Activated CD8-positive, alpha-beta memory T cell treated with anti-CD3 and anti-CD28 coated beads for 24 hours (primary cell): Measurements from ENCODE around the gene SEC63.
"Not testable (repeated sequence)": the region's sequence is repeated elsewhere in the genome, so short reads cannot be mapped to it uniquely, and the experiment has no call there.

Source experiments
- DNase-seq: peaks from one replicate; pipeline ENCODE4 v3.0.0-alpha.2; 2020

SEC63 gene

GRCh38 chr6:107917451-107918375 is 40.3 kb downstream of the SEC63 start:
- DNase-seq = no peak

GRCh38 chr6:107916961-107917360 is 41.0 kb downstream of the SEC63 start:
- DNase-seq = not testable (repeated sequence)

DNA sequence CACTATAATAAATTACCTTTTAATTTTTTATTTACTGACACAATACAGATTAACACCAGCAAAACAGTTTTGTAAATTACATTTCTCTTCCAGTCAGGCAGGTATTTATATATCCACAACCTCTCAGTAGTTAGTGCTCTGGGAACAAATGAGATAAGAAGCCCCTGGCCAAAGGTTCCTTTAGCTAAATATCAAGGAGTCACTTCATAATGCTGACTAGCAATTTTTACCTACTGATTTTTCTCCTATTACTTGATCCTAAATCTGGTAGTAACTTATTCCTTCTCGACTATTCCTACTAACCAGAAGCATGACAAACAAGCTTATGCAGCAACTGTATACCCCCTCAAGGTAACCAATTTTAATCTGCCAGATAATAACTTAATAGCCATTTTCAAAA is 46.3 kb downstream of the SEC63 start:
- no peak for DNase-seq

DNA sequence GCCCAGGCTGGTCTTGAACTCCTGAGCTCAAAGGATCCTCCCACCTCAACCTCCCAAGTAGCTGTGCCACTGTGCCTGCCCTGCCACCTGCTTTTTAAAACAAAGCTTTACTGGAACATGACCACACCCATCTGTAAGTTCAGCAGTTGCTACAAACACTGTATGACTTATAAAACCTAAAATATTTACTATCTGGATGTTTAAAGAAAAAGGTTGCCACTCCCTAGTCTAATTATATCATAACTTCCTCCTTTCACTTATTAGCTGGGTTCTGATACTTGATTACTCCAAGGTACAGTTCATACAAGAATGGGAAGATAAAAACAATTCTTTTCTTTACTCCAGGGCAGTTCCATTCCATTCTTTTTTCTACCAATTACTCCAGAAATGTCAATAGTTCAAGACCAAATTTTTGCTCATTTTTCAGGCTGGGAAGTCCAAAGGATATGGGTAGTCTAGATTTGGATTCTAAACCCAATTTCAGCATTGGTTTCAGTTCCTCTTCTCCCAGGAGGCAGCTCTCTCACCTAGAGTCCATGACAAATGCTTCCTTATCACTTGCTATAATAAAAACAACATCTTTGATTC is 63.1 kb downstream of the SEC63 start:
- no peak for DNase-seq

DNA sequence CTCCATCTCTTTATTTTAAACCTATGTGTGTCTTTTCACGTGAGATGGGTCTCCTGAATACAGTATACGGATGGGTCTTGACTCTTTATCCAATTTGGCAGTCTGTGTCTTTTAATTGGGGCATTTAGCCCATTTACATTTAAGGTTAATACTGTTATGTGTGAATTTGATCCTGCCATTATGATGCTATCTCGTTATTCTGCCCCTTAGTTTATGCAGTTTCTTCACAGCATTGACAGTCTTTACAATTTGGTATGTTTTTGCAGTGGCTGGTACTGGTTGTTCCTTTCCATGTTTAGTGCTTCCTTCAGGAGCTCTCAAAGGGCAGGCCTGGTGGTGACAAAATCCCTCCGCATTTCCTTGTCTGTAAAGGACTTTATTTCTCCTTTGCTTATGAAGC is 67.6 kb downstream of the SEC63 start:
- DNase-seq = not testable (repeated sequence)

DNA sequence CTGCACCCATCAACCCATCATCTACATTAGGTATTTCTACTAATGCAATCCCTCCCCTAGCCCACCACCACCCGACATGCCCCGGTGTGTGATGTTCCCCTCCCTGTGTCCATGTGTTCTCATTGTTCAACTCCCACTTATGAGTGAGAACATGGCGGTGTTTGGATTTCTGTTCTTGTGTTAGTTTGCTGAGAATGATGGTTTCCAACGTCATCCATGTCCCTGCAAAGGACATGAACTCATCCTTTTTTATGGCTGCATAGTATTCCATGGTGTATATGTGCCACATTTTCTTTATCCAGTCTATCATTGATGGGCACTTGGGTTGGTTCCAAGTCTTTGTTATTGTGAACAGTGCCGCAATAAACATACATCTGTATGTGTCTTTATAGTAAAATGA is 72.1 kb downstream of the SEC63 start:
- not testable (repeated sequence) for DNase-seq

DNA sequence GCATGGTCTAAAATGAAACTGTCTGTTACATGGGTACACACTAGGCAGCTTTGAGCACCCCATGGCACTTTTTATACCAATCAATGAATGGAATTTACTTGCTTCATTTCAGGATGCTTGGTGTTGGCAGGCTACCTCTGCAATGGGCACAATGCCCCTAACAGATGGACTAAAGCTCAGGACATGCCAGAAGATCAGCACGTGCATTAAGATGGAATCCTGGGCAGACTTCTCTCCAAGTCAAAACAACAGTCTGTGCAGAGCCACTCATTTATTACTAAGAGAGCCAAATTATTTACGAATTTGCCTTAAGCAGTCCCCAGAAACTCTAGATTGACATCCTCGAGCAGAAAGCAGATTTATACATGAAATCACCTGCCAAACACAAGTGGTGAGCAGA is 78.1 kb downstream of the SEC63 start:
- DNase-seq = no peak

DNA sequence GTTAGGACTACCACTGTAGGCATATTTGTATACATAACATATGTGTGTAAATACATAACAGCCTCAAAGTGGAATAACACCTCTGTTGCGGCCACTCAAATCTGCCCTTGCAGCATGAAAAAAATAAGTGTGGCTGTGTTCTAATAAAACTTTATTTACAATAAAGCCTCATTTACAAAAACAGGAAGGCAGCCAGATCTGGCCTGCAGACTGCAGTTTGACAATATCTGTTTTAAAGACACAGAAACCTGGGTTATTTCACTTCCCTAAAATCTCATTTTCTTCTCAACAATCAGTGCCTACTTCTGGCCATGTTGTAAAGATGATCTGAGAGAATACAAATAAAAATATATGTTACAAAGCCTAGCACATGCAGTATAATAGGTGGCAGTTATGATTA is 80.0 kb downstream of the SEC63 start:
- DNase-seq = no peak

GRCh38 chr6:107871976-107872375 is 86.0 kb downstream of the SEC63 start:
- DNase-seq = no peak

- not testable (repeated sequence) for DNase-seq
Observed at GRCh38 chr6:107871512-107871911, 86.5 kb downstream of the SEC63 start.

GRCh38 chr6:107871016-107871415 is 87.0 kb downstream of the SEC63 start:
- no peak for DNase-seq

DNA sequence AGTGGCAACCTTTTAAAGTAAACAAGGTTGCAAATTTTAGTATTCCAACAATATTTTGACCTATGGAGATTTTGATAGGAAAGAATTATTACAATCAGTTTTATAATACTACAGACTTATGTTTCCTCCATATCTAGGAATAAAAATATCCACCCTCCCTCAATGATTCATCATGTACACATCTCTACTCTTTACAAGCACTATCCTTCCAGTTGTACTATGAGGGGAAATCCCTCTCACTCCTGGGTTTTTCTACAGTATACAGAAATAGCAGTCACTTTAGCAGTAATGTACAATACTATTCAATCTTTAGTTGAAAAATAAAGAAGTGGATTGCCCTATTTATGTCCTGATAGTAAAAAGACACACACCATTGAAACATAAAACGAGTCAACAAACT is 87.6 kb downstream of the SEC63 start:
- DNase-seq = no peak

GRCh38 chr6:107869871-107870270 is 88.1 kb downstream of the SEC63 start:
- no peak for DNase-seq

DNA sequence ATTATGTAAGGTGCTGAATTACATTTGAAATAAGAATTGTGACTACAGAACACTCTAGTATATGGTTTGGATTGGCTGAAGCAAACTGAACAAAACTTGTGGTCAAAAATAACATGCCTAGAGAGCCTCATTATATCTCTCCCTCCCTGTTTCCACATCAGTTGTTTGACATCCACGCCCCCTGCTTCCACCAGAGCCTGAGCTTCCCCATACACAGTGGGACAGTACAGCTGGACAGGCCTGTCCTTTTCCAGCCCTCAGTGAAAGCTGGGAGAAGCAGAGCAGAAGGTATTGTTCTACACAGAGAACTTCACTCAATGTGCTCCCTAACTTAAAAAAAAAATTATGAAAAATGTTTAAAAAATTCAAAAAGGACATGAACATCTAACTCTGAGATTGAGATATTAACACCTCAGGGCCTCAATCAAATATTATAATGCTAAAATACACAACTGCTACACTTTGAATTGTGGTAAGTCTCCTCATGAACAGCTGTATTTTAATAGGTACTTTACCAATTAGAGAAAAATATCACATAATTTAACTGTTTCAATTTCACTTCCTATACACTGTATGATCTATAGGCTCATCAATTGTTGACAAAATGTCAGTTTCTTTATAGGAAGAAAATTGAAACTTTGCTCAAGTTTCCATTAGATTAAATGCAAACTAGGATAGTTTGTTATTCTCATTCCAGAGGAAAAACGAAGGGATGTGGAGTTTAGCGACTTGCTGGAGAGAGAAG is 89.0 kb downstream of the SEC63 start:
- no peak for DNase-seq

DNA sequence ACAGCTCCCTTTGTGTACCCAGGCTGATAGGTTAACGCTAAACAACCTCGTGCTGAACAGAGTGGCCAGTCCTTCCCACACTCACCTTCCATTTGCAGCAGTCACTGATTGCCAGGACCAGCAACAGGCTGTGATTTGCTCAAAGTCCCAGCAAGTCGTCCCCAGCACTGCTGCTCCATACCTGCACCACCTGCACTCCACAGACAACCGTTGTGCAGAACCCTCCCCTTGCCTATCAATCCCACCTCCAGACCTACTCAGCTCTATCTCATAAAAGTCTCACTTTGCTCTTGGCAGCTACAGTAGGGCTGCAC is 90.7 kb downstream of the SEC63 start:
- DNase-seq = no peak

GRCh38 chr6:107866606-107867301 is 91.3 kb downstream of the SEC63 start:
- DNase-seq = no peak

DNA sequence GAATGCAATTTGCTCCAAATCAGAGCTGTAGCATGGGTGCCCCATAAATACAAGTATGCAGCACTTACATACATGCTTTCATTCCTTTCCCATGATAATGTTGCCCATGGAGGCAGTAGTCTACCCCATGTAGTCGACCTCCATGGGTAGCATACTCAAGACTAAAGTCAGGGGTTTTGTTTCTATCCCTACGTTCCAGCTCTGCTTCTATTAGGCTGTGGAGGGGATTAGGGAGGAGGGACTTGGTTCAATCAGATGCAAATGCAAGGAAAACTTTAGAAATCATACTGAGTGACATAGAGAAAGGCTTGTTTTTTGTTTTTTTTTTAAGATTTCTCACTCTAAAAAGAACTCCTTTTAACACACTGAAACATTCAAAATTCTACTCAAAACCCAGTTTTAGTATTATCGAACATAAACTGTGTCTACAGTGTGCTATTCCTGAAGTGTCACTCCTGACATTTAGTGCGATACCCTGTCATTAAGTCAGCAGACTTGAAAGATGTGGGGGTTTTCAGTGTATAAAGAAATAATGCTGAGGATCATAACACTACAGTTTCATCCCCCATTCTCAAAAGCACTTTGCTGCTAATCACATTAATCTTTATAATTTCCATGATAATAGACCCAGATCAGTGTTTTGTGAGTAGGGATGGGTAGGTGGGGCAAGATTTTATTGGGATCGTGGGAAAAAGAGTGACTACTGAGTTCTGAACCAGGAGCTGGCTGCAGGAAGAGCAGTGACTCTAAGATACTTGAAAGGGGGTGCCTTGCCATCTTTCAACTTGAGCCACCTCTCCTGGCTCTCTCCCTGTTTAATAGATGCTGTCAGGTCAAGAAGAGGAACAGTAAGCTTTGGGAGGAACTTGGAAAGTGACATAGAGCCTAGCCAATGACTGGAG is 93.5 kb downstream of the SEC63 start:
- DNase-seq = no peak

- DNase-seq = no peak
Observed at GRCh38 chr6:107862383-107862782, 95.6 kb downstream of the SEC63 start.

GRCh38 chr6:107860963-107861362 is 97.0 kb downstream of the SEC63 start:
- not testable (repeated sequence) for DNase-seq

GRCh38 chr6:107860144-107860543 is 97.9 kb downstream of the SEC63 start:
- DNase-seq = not testable (repeated sequence)

DNA sequence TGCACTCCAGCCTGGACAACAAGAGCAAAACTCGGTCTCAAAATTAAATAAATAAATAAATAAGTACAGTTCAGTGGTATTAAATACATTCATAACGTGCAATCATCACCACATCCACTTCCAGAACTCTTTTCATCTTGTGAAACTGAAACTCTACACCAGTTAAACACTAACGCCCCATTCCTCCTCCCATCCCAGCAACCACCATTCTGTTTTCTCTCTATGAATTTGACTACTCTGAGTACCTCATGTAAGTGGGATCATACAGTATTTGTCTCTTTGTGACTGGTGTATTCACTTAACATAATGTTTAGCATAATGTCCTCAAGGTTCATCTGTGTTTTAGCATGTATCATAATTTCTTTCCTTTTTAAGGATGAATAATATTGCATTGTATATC is 104.8 kb downstream of the SEC63 start:
- DNase-seq = no peak

DNA sequence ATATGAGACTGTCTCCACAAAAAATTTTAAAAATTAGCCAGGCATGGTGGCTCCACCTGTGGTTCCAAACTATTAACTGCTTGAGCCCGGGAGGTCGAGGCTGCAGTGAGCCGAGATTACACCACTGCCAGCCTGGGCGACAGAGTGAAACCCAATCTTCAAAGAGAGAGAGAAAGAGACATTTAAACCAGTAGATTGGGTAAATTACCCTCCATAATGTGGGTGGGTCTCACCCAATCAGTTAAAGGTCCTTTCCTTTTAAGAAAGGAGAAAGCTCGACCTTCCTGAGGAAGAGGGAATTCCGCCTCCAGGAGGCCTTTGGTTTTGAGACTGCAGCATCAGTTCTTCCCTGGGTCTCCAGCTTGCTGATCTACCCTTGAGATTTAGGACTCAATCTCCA is 108.7 kb downstream of the SEC63 start:
- no peak for DNase-seq
